Posterior cingulate gyrus (tissue), 11 donors: Measurements from ENCODE around the gene LDLRAD4.

Experiments used
- DNase-seq, 10 donors: peaks; one replicate each; pipeline versions ENCODE4 v3.0.0 to v3.0.0-alpha.2; 2020 to 2021; ENCODE audit warnings: mixed read lengths in 3 of 10
- intact Hi-C: fragments of 100-400 bp; cut with DNase I; formaldehyde crosslinking; loops from one replicate; pipeline ENCODE4 v1.15.1; 2023

LDLRAD4 gene

GRCh38 chr18:13199169-13199568, 19.4 kb upstream of the LDLRAD4 start:
- intact Hi-C loops: no loop called here
- no peak for DNase-seq

GRCh38 chr18:13201292-13201691, 17.3 kb upstream of the LDLRAD4 start:
- intact Hi-C loops: no loop called here
- DNase-seq: no peak

GRCh38 chr18:13202571-13202970, 16.0 kb upstream of the LDLRAD4 start:
- intact Hi-C loops: no loop called here
- DNase-seq: no peak

GRCh38 chr18:13206301-13206700, 12.3 kb upstream of the LDLRAD4 start:
- intact Hi-C loops: no loop called here
- no peak for DNase-seq

GRCh38 chr18:13207294-13207693, 11.3 kb upstream of the LDLRAD4 start:
- intact Hi-C loops: no loop called here
- no peak for DNase-seq

GRCh38 chr18:13211534-13211933, 7.0 kb upstream of the LDLRAD4 start:
- intact Hi-C loops: loop anchor here (10.0 kb wide), 1 partner anchor 513 kb away; the partner anchor contains the start of genes FAM210A and RNMT
- no peak for DNase-seq

GRCh38 chr18:13213036-13213795, 5.3 kb upstream of the LDLRAD4 start:
- no peak for DNase-seq
- intact Hi-C loops: loop anchor here (10.0 kb wide), 1 partner anchor 512 kb away; the partner anchor contains the start of genes FAM210A and RNMT

- intact Hi-C loops: loop anchor here (5.0 to 10.0 kb wide), 3 partner anchors 163 to 510 kb away; partner anchors contain the start of genes FAM210A and RNMT
- DNase-seq: no peak
These were observed 4.0 kb upstream of the LDLRAD4 start for GRCh38 chr18:13214609-13215008.

GRCh38 chr18:13216092-13216582, 2.4 kb upstream of the LDLRAD4 start:
- intact Hi-C loops: loop anchor here (2.0 to 10.0 kb wide), 4 partner anchors 161 to 509 kb away; partner anchors contain the start of genes FAM210A and RNMT

GRCh38 chr18:13216711-13217465, 1.7 kb upstream of the LDLRAD4 start:
- intact Hi-C loops: loop anchor here (2.0 to 10.0 kb wide), 4 partner anchors 160 to 508 kb away; partner anchors contain the start of genes FAM210A and RNMT
- DNase-seq: peak in 6 of 10 donors; percentile 41 to 92 (median 71)

More at GRCh38 chr18:13216092-13216582, 2.4 kb upstream of the LDLRAD4 start:
- DNase-seq: peak; percentile 72 to 97 (median 86)

GRCh38 chr18:13217466-13217961, 1.0 kb upstream of the LDLRAD4 start:
- peak in 9 of 10 donors; percentile 63 to 95 (median 68) for DNase-seq
- intact Hi-C loops: loop anchor here (2.0 to 10.0 kb wide), 4 partner anchors 160 to 507 kb away; partner anchors contain the start of genes FAM210A and RNMT

- peak in 3 of 10 donors; percentile 41 to 86 (median 75) for DNase-seq
- intact Hi-C loops: loop anchor here (2.0 to 10.0 kb wide), 4 partner anchors 159 to 507 kb away; partner anchors contain the start of genes FAM210A and RNMT
These were observed 591 bp upstream of the LDLRAD4 start for GRCh38 chr18:13217971-13218367.

- intact Hi-C loops: loop anchor here (5.0 to 10.0 kb wide), 3 partner anchors 158 to 506 kb away; partner anchors contain the start of genes FAM210A and RNMT
- no peak for DNase-seq
These were observed 437 bp downstream of the LDLRAD4 start for GRCh38 chr18:13218997-13219396.

- intact Hi-C loops: loop anchor here (5.0 to 10.0 kb wide), 3 partner anchors 158 to 505 kb away; partner anchors contain the start of genes FAM210A and RNMT
- DNase-seq: no peak
These were observed 1.1 kb downstream of the LDLRAD4 start for GRCh38 chr18:13219593-13220159.

- DNase-seq: no peak
- intact Hi-C loops: no loop called here
These were observed 1.9 kb downstream of the LDLRAD4 start for GRCh38 chr18:13220361-13220991.

- intact Hi-C loops: no loop called here
- peak in 9 of 10 donors; percentile 51 to 94 (median 62) for DNase-seq
These were observed 3.6 kb downstream of the LDLRAD4 start for GRCh38 chr18:13221869-13222855.

- DNase-seq: no peak
- intact Hi-C loops: no loop called here
These were observed 4.3 kb downstream of the LDLRAD4 start for GRCh38 chr18:13222856-13223281.
